HG03025 (cell line): ENCODE measurements around the gene SCGB1D1.

Experiments
- ATAC-seq: cut with Tn5 transposase; IDR thresholded peaks from one replicate; pipeline ENCODE4 v1.9.1; 2021; ENCODE audit warnings: mild to moderate bottlenecking, moderate library complexity; ENCODE audit not compliant: unreplicated experiment, low FRiP score

The SCGB1D1 gene

DNA sequence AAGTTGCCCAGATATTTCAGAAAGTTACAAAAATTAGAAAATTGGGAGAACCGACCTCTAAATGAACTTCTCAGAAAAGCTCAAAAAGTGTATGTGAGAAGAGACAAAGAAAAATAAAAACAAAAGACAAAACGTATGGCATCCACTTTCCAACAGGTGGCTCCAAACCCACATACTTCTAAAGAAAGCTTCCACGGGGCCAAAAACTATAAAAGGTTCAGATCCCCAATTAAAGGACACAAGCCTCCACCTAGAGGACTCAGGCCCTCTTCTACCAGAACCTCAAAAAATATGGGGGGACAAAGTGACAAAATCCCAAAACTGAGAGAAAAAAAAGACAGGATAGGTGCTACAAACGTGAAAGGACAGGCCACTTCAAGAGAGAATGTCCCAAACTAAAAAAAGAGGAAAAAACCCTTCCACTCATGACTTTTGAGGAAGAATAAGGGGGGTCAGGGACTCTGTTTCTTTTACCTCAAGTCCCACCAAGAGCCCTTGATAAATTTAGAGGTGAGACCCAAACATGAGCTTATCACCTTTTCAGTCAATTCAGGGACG lies 27.3 kb downstream of the SCGB1D1 start:
- no peak for ATAC-seq

DNA sequence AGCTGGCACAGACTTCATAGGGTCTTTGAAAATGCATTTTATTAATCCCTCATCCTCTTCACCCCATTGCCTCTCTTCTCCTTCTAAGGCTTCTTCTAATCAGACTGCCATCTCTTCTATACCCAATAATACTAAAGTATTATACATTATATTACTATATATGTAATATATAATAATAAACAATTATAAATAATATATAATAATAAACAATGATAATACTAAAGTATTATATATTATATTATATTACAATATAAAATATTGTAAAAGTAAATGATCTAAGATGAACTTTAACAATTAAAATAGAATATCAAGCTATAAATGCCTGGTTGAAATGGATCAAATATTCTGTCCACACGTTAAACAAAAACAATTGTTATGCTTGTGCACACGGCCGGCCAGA lies 31.5 kb downstream of the SCGB1D1 start:
- ATAC-seq: no peak

GRCh38 chr11:62223095-62223494 lies 33.1 kb downstream of the SCGB1D1 start:
- ATAC-seq: no peak

DNA sequence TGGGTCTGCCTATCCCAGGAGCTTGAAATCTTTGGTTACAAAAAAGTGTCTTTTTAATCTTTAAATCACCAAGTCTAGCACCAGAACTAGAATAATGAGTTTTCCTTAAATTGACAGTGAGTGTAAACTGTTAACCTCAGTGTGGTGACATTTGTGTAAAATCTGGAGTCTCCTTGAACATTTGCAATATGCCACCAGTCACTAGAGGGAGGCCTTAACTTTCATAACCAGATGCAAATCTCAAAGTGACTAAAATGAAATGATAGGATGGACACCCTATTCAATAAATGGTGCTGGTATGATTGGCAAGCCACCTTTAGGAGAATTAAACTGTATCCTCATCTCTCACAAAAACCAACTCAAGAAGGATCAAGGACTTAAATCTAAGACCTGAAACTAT lies 43.7 kb downstream of the SCGB1D1 start:
- no peak for ATAC-seq

- no peak for ATAC-seq
Observed at GRCh38 chr11:62236187-62236586, 46.2 kb downstream of the SCGB1D1 start.

DNA sequence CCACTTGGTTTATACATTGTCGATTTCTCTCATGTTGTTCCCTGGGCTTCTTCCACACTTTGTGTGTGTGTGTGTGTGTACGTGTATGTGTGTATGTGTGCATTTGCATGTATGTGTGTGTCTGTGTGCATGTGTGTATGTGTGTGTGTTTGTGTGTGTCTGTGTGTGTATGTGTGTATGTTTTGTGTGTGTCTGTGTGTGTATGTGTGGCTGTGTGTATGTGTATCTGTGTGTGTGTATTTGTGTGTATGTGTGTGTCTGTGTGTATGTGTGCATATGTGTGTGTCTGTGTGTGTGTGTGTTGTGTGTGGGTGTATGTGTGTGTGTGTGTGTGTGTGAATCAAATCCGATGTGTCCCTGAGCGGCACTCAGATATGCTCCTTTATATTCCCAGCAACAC lies 47.5 kb downstream of the SCGB1D1 start:
- no peak for ATAC-seq

- ATAC-seq: no peak
Observed at GRCh38 chr11:62238151-62238550, 48.1 kb downstream of the SCGB1D1 start.

DNA sequence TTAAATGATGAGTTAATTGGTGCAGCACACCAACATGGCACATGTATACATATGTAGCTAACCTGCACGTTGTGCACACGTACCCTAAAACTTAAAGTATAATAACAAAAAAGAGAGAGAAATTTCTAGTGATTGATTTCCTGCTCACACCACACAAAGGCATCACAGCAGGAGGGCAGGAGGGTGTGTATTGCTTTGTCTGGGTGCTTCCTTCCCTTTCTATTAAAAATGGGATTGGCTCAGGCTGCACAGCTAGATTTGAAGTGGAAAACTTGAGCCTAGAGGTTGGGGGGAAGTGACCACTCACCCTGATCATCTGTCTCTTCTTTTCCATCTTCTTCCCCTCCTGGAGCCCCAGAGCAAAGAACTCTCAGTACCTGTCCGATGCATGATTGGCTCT lies 51.1 kb downstream of the SCGB1D1 start:
- no peak for ATAC-seq

DNA sequence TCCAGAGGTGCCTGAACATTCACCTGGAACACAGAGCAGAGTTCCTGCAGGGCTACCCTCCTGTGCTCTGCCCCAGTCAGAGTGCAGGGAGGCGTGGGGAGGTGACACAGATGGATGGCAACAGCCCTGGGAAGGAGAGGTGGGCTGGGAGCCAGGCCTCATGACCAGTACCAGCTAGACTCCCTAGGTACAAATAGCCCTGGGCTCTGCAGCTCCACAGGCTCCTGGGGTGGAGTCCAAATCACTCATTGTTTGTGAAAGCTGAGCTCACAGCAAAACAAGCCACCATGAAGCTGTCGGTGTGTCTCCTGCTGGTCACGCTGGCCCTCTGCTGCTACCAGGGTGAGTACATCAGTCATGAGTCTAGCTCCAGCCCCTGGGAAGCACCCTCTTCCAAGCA lies 52.0 kb downstream of the SCGB1D1 start, which contains the start of gene SCGB1D2:
Gene SCGB1D2 (plus strand): TSS at position 219 of the 400 bp plus-strand sequence. CDS start 69 bp downstream, at position 288.
- no peak for ATAC-seq
